Lower leg skin (tissue), 3 donors: ENCODE measurements around the gene TNKS1BP1.

Experiments used
- POLR2A ChIP-seq, 2 donors: fragments of 450-650 bp; IDR thresholded peaks; one replicate each; pipeline ENCODE4 v1.6.1; 2016 to 2017; ENCODE audit warnings: antibody characterized with exemption in 2 of 2, mild to moderate bottlenecking in 1 of 2, moderate library complexity in 1 of 2
- TF ChIP-seq, protein P1 (sequence below), 3 donors: fragments of 450-650 bp; IDR thresholded peaks; one replicate each; pipeline ENCODE4 v1.5.1; 2016; ENCODE audit warnings: antibody characterized with exemption in 3 of 3, mild to moderate bottlenecking in 3 of 3, moderate library complexity in 2 of 3

DNA sequence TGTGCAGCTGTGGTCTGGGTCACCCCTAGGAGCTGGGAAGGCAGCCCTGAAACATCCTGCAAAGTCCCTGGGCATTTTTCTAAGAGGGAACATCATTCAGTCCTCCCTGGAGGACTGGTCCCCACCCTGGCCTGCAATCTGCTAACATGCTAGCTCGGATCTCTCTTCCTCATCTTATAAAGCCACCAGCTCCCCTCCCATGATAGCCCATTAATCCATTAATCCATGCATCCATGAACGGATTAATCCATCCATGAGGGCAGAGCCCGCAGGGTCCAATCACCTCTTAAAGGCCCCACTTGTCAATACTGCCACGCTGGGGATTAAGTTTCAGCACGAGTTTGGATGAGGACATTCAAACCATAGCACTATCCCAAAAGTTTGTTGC is 44.1 kb upstream of the TNKS1BP1 start:
- TF ChIP-seq, protein P1, sequence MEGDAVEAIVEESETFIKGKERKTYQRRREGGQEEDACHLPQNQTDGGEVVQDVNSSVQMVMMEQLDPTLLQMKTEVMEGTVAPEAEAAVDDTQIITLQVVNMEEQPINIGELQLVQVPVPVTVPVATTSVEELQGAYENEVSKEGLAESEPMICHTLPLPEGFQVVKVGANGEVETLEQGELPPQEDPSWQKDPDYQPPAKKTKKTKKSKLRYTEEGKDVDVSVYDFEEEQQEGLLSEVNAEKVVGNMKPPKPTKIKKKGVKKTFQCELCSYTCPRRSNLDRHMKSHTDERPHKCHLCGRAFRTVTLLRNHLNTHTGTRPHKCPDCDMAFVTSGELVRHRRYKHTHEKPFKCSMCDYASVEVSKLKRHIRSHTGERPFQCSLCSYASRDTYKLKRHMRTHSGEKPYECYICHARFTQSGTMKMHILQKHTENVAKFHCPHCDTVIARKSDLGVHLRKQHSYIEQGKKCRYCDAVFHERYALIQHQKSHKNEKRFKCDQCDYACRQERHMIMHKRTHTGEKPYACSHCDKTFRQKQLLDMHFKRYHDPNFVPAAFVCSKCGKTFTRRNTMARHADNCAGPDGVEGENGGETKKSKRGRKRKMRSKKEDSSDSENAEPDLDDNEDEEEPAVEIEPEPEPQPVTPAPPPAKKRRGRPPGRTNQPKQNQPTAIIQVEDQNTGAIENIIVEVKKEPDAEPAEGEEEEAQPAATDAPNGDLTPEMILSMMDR (IDR thresholded peaks at IDR 0.05) = no peak
- TF ChIP-seq POLR2A (IDR thresholded peaks at IDR 0.05) = no peak
